NCI-H2107 treated with DMSO at 0.1 percent for 48 hours (cell line): ENCODE results near the gene C6orf132.

Experiments
- DNase-seq: peaks from one replicate; lab custom pipeline; 2025; ENCODE audit not compliant: unreplicated experiment; lab: John Stamatoyannopoulos, UW

Gene C6orf132

DNA sequence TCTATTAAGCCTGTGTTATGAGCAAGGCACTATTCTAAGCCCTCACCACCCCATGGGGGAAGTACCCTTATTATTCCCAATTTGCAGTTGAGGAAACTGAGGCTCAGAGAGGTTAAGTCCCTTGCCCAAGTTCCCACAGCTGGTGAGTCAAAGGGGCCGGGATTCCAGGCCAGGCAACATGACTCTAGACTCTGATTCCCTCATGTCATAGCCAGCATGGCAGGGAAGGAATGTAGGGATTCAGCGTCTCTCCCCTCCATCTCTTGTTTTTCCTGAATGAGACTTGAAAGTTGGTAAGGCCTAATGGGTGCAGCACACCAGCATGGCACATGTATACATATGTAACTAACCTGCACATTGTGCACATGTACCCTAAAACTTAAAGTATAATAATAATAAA lies 6.7 kb downstream of the C6orf132 start:
- DNase-seq, result no peak

DNA sequence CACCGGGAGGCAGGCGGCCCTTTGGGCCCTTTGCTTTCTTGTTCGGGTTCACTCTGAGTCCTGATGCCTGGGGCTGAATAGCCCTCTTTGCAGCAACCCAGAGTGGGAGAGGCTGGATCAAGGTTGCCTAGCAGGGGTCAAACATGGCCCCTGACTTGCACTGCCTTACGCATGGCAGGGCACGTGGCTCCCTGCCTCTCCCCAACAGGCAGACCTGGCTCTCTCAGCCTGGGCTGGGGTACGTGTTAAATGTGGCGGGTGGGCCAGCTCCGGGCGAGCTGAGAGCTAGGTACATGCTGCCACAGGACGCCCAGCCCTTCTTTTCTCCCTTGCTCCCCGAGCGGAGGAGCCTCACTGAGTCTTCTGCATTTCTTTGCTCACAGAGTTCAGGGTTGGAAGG lies 7.3 kb downstream of the C6orf132 start:
- no peak for DNase-seq

DNA sequence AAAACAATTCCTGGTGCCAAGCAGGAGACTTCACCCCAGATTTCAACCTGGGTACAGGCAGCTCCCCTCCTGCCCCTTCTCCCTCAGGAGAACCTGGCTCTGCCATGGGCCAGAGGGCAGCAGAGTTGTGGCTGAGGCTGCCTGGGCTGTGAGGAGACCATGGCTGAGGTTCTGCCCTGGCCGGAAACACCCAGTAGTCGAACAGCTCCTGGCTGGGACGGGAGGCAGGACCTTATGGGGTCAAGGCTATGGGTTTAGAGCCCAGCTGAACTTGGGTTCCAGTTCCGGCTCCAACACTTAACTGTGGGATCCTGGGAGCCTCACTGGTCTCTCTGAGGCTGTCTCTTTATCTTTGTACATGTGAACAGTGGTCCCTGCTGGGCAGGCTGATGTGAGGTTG lies 8.5 kb downstream of the C6orf132 start:
- DNase-seq, result no peak

DNA sequence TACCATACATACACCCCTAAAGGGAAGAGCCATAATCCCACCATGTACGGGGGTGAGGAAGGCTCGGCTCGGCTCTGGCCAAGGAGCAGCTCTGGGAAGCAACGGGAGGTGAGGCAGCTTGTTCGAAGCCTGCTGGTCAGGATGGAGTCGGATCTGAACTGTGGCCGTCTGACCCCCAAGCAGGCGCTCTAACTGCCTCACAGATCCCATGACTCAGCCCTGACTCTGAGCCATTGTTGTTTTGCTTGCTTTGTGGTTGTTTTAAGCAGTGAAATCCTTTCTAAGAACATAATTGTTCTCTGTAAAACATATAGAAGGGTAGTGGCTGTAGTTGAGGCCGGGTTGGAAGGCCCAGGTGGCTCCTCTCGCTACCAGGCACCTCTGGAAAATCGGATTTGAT lies 10.9 kb downstream of the C6orf132 start:
- DNase-seq, result no peak

DNA sequence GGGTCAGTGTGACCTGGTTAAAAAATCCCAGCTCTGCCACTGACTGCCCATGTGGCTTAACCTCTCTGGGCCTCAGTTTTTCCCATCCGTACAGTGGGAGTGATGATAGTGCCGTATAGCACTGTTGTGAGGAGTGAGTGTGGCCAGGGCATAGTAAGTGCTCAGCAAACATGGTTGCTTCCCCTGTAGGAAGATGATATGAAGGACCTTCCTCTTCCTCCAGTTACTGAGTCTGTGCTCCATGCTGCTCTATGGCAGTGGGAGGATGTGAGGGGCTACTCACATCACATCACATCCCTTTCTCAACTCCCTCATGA lies 13.1 kb downstream of the C6orf132 start:
- DNase-seq, result no peak

DNA sequence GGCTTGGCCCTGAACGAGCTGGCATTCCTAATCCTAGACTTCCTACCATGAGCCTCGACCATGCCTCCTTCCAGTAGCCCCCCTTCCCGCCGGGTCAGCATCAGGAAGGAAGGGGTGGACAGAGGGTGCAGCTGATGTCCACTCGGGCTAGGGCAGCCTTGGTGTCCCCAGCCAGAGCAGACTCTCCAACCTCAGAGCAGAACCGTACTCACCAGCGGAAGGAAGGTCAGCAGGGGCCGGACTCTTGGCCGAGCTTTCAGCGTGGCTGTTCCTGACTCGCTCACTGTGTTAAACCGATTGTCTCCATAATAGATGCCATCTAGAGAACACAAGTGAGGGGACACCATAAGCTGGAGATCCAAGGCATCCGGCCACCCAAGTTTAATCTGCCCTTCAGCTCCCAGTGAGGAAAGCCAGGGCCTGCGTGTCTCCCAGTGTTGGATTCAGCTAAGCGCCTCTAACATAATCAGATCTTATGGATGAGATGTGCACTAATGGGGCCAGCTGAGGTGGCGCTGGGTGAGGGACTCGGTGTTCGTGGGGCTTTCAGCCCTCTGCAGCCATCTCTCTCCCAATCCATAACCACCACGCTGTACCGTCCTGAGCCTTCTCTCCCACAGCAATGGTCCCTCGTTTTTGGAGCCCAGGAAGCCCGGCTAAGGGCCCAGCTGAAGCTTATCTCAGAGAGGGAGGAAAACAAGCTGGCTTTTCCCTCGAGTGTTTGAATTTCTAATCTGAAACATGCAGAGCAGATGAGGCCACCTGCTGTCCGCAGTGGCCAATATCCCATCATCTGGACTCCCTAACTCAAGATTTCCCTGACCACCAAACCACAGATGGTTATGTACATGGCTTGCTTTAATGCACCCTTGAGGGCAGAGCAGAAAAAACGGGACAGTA lies 13.7 kb downstream of the C6orf132 start:
- no peak for DNase-seq

DNA sequence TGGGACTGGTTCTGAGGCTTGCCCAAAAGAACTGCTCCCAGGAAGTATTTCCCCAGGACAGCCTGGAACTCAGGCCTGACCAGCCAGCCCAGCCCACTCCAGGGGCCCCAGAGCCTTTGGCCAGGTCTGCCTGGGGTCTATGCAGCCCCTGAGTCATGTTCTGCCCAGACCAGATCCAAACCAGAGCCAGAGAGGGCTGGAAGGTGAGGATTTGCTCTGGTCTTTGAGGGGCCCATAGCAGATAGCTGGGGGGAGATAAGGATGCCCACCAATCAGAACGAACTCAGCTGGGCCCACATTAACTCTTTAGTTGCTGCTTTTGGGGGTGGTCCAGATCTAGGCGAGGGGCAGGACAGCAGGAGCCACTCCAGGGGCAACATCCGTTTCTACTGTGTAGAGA lies 16.8 kb downstream of the C6orf132 start:
- DNase-seq, result no peak

DNA sequence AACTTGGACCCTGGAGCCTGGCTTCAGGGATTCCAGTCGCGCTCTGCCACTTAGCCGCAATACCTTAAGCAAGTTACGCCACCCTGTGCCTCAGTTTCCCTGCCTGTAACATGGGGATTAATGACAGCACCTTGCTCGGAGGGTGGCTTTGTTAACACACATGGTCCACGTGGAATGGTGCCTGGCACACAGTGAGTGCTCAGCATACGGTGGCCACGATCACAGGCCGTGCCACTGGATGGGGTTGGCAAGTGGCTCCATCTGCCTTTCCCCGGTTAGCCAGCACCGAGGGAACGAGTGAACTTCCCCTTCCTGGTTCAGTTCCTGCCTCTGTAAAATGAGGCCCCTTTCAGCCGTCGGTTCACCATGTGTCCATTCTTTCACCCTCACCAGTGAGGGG lies 17.2 kb downstream of the C6orf132 start:
- no peak for DNase-seq

DNA sequence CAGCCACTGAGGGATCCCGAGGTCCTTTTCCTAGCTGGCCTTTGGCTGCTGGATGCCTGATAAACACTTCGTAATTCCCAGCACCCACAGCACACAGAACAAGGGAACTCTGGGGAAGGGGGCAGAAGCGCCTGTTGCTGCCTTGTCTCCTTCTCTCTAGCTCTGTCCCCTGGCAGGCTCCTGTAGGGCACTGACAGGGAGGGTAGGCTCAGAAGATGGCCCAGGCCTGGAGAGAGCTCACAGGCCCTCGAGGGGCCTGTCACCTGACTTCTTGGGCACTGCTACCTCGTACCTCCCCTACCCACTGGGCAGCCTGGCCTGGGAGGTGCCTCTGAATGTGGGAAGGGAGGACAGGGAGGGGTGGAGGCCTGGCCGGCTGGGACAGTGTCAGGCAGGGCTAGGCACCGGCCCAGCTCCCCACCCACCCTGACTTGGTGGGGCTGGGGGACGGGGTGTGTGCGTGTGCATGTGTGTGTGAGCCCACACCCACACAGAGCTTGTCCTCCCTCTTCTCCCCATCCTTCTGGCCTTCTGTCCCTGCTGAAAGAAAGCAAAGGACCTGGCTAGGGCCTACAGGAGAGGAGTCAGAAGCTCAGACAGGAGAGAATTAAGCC lies 18.1 kb downstream of the C6orf132 start:
- DNase-seq, result no peak

DNA sequence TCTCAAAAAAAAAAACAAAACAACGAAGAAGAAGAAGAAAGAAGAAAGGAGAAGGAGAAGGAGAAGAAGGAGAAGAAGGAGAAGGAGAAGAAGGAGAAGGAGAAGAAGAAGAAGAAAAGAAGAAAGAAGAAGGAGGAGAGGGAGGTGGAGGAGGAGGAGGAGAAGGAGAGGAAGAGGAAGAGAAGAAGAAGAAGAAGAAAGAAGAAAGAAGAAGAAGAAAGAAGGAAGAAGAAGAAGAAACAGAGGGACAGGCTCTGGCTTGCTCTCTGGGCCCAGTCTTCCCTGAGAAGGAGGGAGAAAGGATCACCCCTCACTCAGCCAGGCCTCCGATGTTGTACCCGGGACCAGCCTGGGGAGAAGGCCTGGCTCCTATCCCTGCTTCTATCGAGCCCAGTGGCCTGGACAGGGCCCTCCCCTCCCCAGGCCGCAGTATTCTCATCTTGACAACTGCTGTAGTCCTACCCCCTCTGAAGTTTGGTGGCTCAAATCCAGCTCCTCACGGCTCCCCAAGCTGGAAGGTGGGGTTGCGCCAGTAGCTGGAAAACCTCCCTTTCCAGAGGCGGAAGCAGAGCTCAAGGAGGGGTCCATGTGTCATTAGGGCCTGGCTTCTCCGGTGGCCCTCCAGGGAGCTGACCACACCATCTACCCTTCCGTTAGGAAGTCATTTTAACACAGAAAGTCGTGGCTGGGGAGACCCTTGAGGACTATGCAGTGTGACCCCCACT lies 18.9 kb downstream of the C6orf132 start:
- no peak for DNase-seq

DNA sequence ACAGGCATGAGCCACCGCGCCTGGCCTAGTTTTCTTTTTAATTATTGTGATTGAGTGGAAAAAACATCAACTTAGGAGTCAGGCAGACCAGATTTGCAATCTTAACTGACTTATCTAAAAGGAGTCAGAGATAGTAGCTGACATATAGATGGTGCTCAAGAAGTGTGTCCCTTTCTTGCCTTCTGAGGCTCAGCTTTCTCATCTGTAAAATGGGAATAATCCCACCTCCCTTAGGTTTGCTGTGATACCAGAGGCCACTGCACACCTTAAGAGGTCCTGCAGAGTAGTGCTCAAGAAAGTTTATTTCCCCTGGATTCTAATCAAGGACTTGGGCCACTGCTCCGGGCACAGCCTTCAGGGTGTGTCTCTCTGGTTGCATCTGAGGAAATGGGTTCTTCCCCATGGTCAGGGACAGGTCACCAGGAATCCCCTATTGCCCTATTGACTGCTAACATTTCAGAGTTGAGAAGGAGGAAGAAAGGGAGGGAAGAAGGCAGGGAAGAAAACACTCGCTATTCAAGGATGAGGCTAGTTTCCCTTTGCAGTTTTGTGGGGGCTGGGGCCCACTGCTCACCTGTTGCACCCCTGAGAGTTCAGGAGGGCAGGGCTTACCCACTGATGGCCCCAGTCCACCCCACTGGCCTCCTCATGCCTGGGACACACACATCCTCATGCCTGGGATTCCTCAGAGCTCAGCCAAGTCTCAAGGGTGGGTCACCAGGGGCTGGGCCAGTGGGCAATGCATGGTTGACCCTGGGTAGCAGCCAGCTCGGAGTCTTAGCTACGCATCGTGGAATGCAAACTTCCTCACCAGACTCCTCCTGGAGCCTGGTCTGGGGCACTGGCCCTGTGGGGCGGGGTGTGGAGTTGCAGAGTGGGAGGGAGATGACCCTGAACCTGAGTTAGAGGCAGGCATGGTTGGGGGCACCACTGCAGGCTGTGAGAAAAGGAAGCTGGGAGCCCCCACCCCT lies 21.2 kb downstream of the C6orf132 start:
- no peak for DNase-seq

DNA sequence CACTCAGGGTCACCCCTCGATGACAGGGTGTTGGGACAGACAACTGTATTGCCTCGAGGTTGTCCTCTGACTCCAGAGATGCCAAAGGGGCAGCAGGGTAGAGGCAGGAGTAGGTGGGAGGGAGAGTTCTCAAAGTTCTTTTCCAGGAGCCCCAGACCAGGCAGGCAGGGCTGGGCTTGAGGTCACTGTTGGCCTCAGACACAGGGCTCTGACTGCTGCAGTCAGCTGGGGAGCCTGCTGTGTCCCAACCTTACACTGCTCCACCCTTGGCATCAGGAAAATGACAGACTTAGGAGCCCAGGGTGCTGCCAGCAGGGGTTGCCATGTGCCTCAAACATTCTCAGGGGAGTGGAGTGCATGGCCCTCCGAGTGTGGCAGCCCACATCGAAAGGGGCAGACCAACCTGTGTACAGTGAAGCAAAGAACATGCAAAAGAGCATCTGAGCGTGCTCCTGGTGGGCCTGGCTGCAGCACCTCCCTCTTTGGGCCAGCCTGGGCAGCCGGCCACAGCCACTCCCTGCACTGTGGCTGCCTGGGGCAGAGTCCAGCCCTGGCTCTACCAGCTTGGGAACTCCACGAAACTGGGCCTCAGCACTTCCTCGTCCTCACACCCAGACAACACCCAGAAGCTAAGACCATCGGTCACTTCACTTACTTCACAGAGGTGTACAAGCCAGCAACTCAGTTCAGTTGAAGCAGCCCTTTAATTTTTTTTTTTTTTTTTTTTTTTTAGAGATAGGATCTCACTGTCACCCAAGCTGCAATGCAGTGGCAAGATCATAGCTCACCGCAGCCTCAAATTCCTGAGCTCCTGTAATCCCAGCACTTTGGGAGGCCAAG lies 24.0 kb downstream of the C6orf132 start:
- no peak for DNase-seq

DNA sequence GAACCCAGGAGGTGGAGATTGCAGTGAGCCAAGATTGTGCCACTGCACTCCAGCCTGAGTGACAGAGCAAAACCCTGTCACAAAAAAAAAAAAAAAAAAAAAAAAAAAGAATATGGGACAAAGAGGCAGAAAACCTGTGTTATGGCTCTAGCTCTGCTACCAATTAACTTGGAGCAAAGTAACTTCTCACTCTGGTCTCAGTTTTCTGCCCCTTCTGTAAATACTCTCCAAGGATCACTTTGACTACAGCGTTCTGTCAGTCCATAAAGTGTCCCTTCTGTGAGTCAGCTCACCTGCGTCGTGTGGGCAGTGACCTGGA lies 24.6 kb downstream of the C6orf132 start:
- no peak for DNase-seq

DNA sequence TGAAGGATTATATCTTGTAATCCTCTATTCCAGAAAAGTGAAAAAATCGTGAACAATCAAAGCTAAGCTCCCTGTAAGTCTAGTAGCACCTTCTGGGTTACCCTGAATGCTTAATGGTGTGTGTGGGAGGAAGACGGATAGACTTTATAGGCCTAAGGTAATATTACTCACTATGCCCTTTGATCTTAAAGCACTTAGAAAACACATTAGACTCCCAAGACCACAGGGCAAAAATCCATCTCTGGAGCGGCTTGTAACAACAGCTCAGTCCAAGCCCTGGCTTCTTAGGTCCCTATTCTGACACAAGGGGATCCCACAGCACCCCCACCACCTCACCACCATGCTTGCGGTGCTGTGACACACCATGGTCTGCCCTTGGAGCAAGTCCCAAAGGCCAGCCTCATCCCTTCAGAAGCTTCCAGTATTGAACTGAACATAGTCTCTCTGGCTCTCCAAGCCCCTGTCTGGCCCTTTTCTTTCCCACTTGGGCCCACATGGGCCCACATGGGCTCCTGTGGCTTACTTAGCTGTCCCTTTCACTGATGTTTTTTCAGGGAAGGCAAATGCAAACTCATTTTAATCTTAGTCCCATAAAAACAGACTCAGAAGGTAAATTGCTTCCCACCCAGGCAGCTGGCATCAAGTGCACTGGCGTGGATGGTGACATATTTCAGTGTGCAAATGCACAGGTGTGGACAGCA lies 28.3 kb downstream of the C6orf132 start:
- DNase-seq, result no peak

DNA sequence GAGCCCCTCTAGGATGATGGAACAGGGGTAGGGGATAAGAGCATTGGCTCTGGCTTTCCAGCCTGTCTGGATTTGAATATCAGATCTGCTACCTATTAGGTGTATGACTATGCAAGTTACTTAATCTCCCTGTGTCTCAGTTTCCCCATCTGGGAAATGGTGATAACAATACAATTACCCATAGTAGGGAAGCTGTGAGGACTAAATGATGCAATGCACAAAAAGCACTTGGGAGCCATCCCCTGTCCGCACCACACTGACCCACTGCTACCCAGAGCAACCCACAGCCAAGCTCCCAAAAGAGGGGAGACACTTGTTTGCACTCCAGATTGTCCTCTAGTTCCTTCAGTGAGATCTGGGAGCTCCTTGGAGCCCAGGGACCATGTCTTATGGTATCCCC lies 30.1 kb downstream of the C6orf132 start:
- no peak for DNase-seq

DNA sequence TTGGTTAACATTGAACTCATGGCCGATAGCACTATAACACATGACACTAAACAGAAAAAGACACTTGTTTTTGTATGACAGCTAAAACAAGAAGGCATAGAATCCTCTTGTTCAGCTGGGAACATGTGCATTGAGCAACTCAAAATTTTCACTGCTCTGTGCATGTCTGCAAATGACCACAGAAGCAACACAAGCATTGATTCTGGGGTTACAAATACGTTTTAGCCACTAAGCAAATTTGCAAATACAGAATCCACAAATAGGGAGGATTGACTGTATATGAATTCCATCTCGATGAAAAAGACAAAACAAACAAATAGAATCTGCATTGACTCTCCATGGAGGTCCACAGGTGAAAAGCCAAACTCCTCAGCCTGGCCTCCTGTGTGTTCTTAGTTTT lies 31.7 kb downstream of the C6orf132 start:
- DNase-seq, result no peak

DNA sequence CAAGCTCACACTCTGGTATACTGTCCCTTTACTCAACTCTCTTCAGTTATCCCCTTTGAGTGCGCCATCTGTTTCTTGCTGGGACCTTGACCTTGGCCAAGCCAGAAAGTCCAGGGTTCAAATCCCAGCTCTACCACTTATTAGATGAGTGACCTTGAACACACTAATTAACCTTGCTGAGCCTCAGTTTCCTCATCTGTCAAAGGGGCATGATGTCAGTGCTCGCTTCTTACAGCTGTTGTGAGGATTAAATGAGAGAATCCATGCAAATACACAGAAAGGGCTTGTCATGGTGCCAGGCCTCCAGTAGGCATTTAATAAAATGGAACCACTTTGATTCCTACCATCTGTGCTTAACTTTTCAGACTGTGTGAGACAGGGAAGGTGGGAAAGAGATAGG lies 34.3 kb downstream of the C6orf132 start:
- DNase-seq, result no peak

DNA sequence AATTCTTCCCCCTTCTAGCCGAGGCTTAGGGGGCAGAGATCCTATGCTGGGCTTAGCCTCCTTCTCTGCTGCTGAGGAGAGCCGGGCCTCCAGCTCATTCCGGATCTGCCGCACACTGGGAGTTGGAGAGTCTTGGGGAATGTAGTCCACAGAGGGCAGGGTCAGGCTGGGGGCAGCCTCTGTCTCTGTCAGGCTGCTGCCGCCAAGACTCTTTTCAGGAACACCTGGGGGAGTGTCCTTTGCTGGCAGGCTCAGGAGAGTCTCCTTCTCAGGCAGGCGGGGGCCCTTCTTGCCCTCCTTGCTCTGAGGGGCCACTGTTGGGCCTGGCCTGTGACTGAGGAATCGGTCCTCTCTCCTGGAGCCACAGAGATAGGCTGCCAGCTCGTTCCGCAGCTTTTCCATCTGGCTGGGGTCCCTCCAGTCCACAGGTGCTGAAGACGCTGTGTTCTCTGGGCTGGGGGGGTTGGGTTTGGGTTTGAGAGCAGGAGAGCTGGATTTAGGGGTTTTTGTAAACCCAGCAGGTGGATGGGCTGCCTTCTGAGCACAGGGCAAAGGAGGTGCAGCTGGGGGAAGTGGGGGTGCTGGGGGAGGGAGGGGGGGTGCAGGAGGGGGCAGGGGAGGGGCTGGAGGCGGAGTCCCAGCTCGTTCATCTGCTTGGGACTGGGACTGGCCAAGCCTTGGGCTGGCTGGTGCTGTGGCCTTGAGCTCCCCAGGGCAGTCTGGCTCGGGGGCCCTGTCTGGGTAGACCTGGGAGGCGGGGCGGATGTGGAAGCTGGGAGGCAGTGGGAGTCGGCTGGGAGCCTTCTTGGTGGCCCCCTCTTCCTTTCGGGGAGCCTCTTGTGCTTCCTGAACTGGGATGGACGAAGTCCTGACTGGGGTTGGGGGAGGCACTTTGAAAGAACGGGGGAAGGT lies 36.1 kb downstream of the C6orf132 start:
- no peak for DNase-seq

DNA sequence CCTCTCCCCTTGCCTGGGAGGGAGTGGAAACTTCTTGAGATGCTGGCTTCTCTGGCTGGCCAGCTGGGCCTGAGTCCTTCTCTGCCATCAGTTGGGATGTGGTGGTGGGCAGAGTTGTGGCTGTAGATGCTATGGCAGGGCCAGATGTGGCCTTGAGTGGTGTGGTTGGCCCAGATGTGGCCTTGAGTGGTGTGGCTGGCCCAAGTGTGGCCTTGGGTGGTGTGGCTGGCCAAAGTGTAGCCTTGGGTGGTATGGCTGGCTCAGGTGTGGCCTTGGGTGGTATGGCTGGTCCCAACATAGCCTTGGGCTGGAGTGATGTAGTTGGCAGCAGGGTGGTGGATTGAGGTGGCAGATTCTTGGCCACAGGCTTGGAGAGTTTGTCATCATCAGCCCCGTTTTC lies 36.7 kb downstream of the C6orf132 start:
- DNase-seq, result no peak
